CD4-positive, alpha-beta T cell (primary cell): ENCODE data around the gene GTPBP2. TPM values are rescaled to one million over a fixed set of nuclear protein-coding genes. Genes with fewer than 3 reads are reported as not detected.

ENCODE experiments used
- ATAC-seq: fragments of 200-7000 bp; cut with Tn5 transposase; one replicate; pipeline ENCODE4 v1.10.0; 2022; ENCODE audit warnings: mild to moderate bottlenecking; ENCODE audit not compliant: poor library complexity
- CTCF ChIA-PET: fragments of 350-600 bp; sonication (Branson Sonifier 250); formaldehyde crosslinking; loops from one replicate; lab custom pipeline; 2021; ENCODE audit warnings: antibody characterized with exemption, inconsistent platforms; lab: Charles Lee
- POLR2A ChIA-PET: fragments of 350-600 bp; sonication (Branson Sonifier 250); formaldehyde crosslinking; loops from one replicate; lab custom pipeline; 2021; ENCODE audit warnings: antibody characterized with exemption, inconsistent platforms; lab: Charles Lee
- DNase-seq, 14 experiments: peaks; one replicate each; pipeline ENCODE4 v3.0.0-alpha.2; 2013 to 2020; ENCODE audit warnings: mixed read lengths in 2 of 14
- H3K27ac ChIP-seq, 2 donors: one replicate each; pipeline versions ENCODE4 v1.5.1 to v1.7.0; 2013; ENCODE audit warnings: low read length in 2 of 2, low read depth in 1 of 2, mild to moderate bottlenecking in 1 of 2
- H3K27me3 ChIP-seq, 2 experiments: 1 replicate in 1 of 2; 2 replicates in 1 of 2; pipeline versions ENCODE4 v1.6.1 to v1.7.0; 2013; ENCODE audit warnings: low read length in 2 of 2, control low read depth in 1 of 2, mild to moderate bottlenecking in 1 of 2, moderate library complexity in 1 of 2; ENCODE audit not compliant: insufficient read depth in 2 of 2, control insufficient read depth in 1 of 2
- H3K36me3 ChIP-seq: one replicate; pipeline ENCODE4 v1.6.1; 2013; ENCODE audit warnings: low read length, control low read depth; ENCODE audit not compliant: insufficient read depth
- H3K4me1 ChIP-seq: one replicate; pipeline ENCODE4 v1.6.1; 2013; ENCODE audit warnings: low read length, control low read depth; ENCODE audit not compliant: insufficient read depth
- H3K4me3 ChIP-seq: one replicate; pipeline ENCODE4 v1.5.1; 2013; ENCODE audit warnings: mild to moderate bottlenecking, low read length, moderate library complexity
- H3K9me3 ChIP-seq, 2 experiments: 1 replicate in 1 of 2; 2 replicates in 1 of 2; pipeline versions ENCODE4 v1.6.1 to v1.7.0; 2013; ENCODE audit warnings: low read length in 2 of 2, mild to moderate bottlenecking in 2 of 2, control low read depth in 1 of 2, moderate library complexity in 1 of 2; ENCODE audit not compliant: control insufficient read depth in 1 of 2, insufficient read depth in 1 of 2
- H3K27ac Mint-ChIP-seq: one replicate; pipeline ENCODE4 v1.8.0; 2020; ENCODE audit warnings: mixed read lengths
- H3K27me3 Mint-ChIP-seq: one replicate; pipeline ENCODE4 v1.8.0; 2021; ENCODE audit warnings: mixed read lengths
- H3K36me3 Mint-ChIP-seq: one replicate; pipeline ENCODE4 v1.8.0; 2021; ENCODE audit warnings: low read depth, mixed read lengths
- H3K4me1 Mint-ChIP-seq: one replicate; pipeline ENCODE4 v1.8.0; 2021; ENCODE audit warnings: low read depth, mixed read lengths
- H3K4me3 Mint-ChIP-seq: one replicate; pipeline ENCODE4 v1.8.0; 2020; ENCODE audit warnings: mild to moderate bottlenecking, mixed read lengths
- H3K9me3 Mint-ChIP-seq: one replicate; pipeline ENCODE4 v1.8.0; 2020; ENCODE audit warnings: mixed read lengths
- intact Hi-C, 2 experiments: fragments of 100-400 bp; cut with DNase I in 1 of 2; cut with micrococcal nuclease in 1 of 2; formaldehyde crosslinking; loops; one replicate each; pipeline versions ENCODE4 v1.15.1 to v1.9.0; 2023 to 2025; cut with DNase I, micrococcal nuclease
- total RNA-seq, 174 experiments: library from RNA in 2 of 174; stranded (reverse) in 2 of 174; gene quantifications; one replicate each; pipeline ENCODE4 v1.2.3 and lab custom pipeline; 2021 to 2026
- TF ChIP-seq, protein P1 (sequence below): fragments of 200-600 bp; IDR thresholded peaks from one replicate; pipeline ENCODE4 v1.8.0; 2022; ENCODE audit warnings: antibody characterized with exemption, mild to moderate bottlenecking

Gene GTPBP2
- total RNA-seq, 2 experiments from 2014 or later = 31.5 to 33.9 TPM

DNA sequence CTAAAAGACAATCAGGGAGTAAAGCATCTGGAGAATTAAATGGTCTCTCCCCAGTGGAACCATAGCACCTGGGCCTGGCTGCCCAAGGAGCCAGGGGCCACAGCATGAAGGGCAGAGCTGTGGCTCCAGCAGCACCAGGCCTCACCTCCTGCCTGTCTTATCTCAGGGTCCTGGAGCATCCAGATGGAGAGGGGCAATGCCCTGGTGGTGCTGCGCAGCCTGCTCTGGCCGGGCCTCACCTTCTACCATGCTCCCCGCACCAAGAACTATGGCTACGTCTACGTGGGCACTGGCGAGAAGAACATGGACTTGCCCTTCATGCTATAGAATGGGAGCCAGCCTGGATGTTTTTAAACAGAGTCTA lies 41.5 kb upstream of the GTPBP2 start:
- no peak overlapping the region for H3K4me3 Mint-ChIP-seq
- intact Hi-C loops = no loop called here
- peaks cover 20% of the 10 kb centered on the region for H3K4me1 Mint-ChIP-seq
- Histone ChIP-seq H3K36me3 (peaks cover 52% of the 10 kb centered on the region), H3K4me1 (peaks cover 17% of the 10 kb centered on the region), H3K27ac (no peak overlapping the region), H3K4me3 (no peak overlapping the region), H3K27me3 (no peaks in the 10 kb centered on the region), H3K9me3 (no peaks in the 10 kb centered on the region)
- TF ChIP-seq, protein P1, sequence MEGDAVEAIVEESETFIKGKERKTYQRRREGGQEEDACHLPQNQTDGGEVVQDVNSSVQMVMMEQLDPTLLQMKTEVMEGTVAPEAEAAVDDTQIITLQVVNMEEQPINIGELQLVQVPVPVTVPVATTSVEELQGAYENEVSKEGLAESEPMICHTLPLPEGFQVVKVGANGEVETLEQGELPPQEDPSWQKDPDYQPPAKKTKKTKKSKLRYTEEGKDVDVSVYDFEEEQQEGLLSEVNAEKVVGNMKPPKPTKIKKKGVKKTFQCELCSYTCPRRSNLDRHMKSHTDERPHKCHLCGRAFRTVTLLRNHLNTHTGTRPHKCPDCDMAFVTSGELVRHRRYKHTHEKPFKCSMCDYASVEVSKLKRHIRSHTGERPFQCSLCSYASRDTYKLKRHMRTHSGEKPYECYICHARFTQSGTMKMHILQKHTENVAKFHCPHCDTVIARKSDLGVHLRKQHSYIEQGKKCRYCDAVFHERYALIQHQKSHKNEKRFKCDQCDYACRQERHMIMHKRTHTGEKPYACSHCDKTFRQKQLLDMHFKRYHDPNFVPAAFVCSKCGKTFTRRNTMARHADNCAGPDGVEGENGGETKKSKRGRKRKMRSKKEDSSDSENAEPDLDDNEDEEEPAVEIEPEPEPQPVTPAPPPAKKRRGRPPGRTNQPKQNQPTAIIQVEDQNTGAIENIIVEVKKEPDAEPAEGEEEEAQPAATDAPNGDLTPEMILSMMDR = no peak
- ATAC-seq (no peak), DNase-seq (no peak)
- ChIA-PET CTCF (no interaction called here), POLR2A (interaction anchor here (1.2 kb wide), 1 partner anchor 41 kb away, joined by 3 read pairs; the partner anchor contains the start of gene GTPBP2)
- H3K27ac Mint-ChIP-seq = no peak overlapping the region
- H3K36me3 Mint-ChIP-seq = peaks cover 57% of the 10 kb centered on the region
- H3K27me3 Mint-ChIP-seq = no peaks in the 10 kb centered on the region
- no peaks in the 10 kb centered on the region for H3K9me3 Mint-ChIP-seq

DNA sequence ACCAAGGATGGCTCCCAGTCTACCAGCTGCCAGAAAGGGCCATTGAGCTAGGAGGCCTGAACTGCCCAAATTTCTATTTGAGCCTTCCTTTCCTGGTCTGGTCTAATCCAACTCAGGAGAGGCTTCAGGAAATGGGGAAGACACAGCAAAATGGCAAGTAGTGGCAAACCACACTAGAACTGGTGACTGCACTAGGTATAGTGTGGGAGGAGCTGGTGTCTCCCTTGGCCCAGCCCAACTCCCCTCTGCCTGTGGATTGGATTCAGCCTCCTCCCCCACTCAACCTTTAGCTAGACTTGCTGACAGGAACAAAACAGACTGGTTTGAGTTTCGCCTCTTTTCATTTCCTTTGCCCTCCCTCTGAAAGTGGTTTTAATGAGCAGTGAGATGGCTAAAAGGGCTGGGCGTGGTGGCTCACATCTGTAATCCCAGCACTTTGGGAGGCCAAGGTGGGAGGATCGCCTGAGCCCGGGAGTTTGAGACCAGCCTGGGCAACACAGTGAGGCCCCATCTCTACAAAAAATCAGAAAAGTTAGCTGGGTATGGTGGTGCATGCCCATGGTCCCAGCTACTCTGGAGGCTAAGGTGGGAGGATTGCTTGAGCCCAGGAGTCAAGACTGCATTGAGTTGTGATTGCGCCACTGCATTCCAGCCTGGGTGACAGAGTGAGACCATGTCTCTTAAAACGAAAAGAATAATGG lies 41.0 kb upstream of the GTPBP2 start:
- no peaks in the 10 kb centered on the region for H3K27me3 ChIP-seq
- no peak overlapping the region for H3K27ac ChIP-seq
- POLR2A ChIA-PET = interaction anchor here (1.2 kb wide), 1 partner anchor 41 kb away, joined by 3 read pairs; the partner anchor contains the start of gene GTPBP2
- no peak for DNase-seq
- H3K4me3 ChIP-seq = no peak overlapping the region
- CTCF ChIA-PET = no interaction called here
- peaks cover 46% of the 10 kb centered on the region for H3K36me3 ChIP-seq
- no peaks in the 10 kb centered on the region for H3K27me3 Mint-ChIP-seq
- peaks cover 17% of the 10 kb centered on the region for H3K4me1 ChIP-seq
- peaks cover 51% of the 10 kb centered on the region for H3K36me3 Mint-ChIP-seq
- H3K27ac Mint-ChIP-seq = peak overlapping the region; percentile 44
- H3K4me3 Mint-ChIP-seq = no peak overlapping the region
- no peak for ATAC-seq
- TF ChIP-seq, protein P1 = no peak
- intact Hi-C loops = loop anchor here (5.0 to 10.0 kb wide), 2 partner anchors 63 to 95 kb away; no protein-coding TSS in a partner anchor
- no peaks in the 10 kb centered on the region for H3K9me3 Mint-ChIP-seq
- H3K9me3 ChIP-seq = no peaks in the 10 kb centered on the region
- peaks cover 20% of the 10 kb centered on the region for H3K4me1 Mint-ChIP-seq

DNA sequence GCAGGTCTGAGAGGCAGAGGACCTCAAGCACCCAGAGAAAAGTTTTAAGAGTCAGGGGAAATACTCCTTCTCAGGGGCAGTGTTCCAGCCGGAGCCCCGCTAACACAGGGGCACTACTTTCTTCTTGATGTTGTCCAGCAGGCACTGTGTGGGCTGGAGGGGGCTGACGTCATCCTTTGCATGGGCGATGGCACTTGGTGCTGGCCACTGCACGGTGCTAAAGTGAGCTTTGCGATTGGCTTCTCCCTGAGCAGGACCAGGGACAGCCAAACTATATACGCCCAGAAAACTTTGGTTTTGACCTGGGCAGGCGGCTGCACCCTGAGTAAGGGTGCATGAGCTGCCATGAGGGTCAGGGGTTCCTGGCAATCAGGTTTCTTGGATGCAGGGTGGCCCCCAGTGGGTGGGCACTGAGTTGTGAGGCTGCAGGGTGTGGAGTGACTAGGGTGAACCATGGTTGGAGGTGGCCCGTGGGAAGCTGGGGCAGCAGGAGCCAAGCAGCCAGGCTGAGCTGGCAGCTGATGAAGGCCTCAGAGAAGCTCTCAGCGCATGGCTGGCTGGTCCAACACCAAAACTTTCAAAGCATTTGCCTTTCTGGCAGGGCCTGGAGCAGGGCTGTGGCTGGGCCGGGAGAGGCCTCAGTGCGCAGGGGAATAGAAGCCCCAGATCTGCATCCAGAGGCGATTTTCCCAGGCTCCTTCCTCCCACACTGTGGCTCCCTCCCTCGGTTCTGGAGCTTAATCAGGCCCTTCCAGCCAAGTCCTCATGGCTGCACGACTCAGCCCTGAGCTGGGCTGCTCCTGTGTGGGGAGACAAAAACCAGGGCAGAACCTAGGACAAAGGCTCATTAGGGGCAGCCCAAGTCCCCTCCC lies 40.2 kb upstream of the GTPBP2 start:
- no peak overlapping the region for H3K4me3 Mint-ChIP-seq
- peak in 1 of 14 experiments; percentile 19 for DNase-seq
- intact Hi-C loops = loop anchor here (5.0 to 10.0 kb wide), 2 partner anchors 62 to 96 kb away; no protein-coding TSS in a partner anchor

More for the DNA sequence above, 40.2 kb upstream of the GTPBP2 start:
- TF ChIP-seq, protein P1 = no peak
- peaks cover 43% of the 10 kb centered on the region for H3K36me3 Mint-ChIP-seq
- ChIA-PET CTCF (no interaction called here), POLR2A (interaction anchor here (1.2 kb wide), 1 partner anchor 40 kb away, joined by 3 read pairs; the partner anchor contains the start of gene GTPBP2)
- Histone ChIP-seq H3K27ac (no peak overlapping the region), H3K4me3 (no peak overlapping the region), H3K9me3 (no peaks in the 10 kb centered on the region), H3K27me3 (no peaks in the 10 kb centered on the region), H3K4me1 (peaks cover 17% of the 10 kb centered on the region), H3K36me3 (peaks cover 38% of the 10 kb centered on the region)
- H3K27ac Mint-ChIP-seq = peak overlapping the region; percentile 44
- H3K27me3 Mint-ChIP-seq = no peaks in the 10 kb centered on the region
- H3K9me3 Mint-ChIP-seq = no peaks in the 10 kb centered on the region
- no peak for ATAC-seq
- H3K4me1 Mint-ChIP-seq = peaks cover 20% of the 10 kb centered on the region
